ENCODE results near the gene GALNT16.
"Not testable (repeated sequence)": the region's sequence is repeated elsewhere in the genome, so short reads cannot be mapped to it uniquely, and the experiment has no call there.

Gene GALNT16

GRCh38 chr14:69285661-69286255 lies 25.8 kb downstream of the GALNT16 start:
- no peak for DNase-seq (ENCODE audit: low read depth, low spot score)

DNA sequence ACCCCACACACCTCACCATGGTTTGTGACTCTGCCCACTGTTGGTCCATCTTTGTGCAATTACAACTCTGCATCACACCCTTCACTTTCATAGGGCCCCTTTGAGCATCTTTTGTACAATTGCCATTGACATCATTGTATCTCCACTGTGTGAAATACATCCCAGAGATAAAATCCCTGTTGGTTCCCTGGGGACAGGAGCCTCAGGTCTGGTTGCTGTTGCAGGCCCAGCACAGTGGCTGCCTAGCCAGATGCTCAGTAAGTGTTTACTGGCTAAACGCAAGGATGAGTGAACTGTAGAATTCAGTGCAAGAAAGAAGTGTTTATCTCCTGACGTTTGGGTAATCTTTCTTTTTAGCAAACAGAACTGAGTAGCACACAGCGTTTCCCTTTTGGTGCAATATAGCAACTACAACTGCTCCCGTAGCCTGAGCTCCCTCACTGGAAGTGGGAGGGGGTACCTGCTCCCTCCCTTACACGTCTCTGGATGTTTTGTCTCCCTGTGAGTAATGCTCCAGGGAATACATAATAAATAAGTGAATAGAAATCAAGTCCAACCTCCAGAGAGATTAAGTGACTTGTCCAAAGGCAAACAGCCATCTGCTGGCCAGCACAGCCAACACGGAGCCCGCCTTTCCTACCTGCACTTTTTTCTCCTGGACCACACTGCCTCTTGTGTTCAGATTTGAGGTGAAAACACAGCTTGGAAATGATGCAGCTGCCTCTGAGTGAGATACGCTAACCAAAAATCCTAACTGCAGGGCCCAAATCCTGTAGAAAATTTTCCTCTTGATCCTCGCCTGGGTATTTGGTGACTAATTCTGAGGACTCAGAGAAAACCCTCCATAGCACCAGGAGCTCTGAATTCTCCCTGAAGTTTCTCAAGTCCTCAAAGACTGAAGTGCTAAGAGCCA lies 27.4 kb downstream of the GALNT16 start:
- no peak for DNase-seq (ENCODE audit: low read depth, low spot score)

DNA sequence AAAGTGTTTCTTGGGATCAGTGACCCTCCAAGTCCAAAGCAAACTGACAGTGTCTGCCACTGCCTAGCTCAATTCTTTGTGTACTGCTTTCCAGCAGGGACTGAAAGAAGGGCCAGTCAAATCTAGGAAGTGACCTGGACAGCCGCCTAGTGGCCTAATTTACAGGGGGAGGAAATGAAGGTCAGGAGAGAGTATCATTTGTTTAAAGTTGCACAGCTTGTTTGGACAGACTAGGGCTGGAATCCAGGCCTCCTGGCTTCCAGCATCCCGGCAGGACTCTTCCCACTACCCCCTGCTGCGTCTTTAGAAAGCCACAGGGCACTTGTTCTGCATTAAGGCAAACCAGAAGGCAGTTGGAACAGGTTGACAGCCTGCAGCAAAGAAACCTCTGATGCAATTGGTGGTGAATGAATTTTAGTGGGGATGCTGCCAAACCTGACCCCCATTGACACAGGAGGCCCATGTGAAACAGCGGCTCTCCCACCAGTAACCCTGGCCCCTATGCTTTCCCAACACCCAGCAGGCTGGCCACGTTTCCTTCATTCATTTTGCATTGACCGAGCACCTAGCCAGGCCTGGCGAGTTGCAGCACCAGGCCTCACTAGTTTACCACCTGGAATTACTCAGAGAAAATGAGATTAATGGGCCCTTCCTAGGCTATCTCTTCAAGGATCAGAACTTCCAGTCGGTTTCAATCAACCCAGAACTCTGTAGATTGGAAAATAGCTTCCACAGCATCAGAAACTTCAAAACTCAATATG lies 28.2 kb downstream of the GALNT16 start:
- no peak for DNase-seq (ENCODE audit: low read depth, low spot score)

DNA sequence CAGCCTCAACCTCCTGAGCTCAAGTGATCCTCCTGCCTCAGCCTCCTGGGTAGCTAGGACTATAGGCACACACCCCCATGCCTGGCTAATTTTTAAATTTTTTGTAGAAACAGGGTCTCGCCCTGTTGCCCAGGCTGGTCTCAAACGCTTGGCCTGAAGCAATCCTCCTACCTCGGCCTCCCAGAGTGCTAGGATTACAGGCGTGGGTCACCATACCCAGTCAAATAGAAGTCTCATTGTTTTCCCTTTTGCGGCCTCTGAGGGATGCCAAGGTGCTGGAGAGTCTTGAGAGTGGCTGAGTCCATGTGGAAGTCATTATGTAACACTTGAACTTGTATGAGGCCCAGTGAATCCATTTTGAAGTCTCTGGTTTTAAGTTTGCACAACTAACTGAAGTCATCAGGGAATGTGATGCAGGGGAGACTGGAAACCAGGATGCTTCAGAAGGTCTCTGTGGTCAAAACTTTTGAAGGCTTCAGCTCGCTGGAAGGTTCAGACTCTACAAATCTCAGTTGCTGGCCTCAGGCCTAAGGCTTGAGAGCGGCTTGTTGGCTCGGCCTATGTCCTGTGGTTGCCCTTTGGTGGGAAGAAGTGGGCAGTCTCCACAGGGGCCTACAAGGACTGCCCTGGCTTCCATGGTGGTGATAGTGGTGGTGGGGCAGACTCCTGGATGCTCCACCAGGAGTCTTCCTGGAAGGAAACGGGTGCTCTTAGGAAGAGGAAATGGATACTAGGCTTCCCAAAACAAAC lies 29.2 kb downstream of the GALNT16 start:
- DNase-seq (ENCODE audit: low read depth, low spot score) = no peak

- DNase-seq (ENCODE audit: low read depth, low spot score) = no peak
Measured at GRCh38 chr14:69289811-69290520, 30.0 kb downstream of the GALNT16 start.

GRCh38 chr14:69290881-69291280 lies 30.9 kb downstream of the GALNT16 start:
- not testable (repeated sequence) for DNase-seq (ENCODE audit: low read depth, low spot score)

DNA sequence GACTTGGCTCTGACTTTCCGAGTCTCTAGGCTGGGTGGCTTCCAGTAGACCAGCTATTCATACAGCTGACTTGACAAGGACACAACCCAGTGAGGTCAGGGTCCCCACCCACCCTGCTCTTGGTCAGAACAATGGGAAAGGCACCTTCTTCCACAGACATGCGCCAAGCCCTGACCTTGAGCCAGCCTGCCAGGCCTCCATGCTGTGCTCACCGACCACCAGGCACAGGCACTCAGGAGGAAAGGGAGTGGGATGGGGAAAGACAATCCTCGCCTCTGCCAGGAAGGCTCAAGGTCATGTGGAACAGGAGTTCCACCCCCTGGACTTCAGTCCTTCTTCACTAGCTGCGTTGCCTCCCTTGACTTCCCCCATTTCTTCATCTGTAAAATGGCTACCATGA lies 31.4 kb downstream of the GALNT16 start:
- DNase-seq (ENCODE audit: low read depth, low spot score) = no peak

GRCh38 chr14:69291891-69292561 lies 32.1 kb downstream of the GALNT16 start:
- no peak for DNase-seq (ENCODE audit: low read depth, low spot score)

GRCh38 chr14:69298131-69299071 lies 38.4 kb downstream of the GALNT16 start:
- no peak for DNase-seq (ENCODE audit: low read depth, low spot score)

DNA sequence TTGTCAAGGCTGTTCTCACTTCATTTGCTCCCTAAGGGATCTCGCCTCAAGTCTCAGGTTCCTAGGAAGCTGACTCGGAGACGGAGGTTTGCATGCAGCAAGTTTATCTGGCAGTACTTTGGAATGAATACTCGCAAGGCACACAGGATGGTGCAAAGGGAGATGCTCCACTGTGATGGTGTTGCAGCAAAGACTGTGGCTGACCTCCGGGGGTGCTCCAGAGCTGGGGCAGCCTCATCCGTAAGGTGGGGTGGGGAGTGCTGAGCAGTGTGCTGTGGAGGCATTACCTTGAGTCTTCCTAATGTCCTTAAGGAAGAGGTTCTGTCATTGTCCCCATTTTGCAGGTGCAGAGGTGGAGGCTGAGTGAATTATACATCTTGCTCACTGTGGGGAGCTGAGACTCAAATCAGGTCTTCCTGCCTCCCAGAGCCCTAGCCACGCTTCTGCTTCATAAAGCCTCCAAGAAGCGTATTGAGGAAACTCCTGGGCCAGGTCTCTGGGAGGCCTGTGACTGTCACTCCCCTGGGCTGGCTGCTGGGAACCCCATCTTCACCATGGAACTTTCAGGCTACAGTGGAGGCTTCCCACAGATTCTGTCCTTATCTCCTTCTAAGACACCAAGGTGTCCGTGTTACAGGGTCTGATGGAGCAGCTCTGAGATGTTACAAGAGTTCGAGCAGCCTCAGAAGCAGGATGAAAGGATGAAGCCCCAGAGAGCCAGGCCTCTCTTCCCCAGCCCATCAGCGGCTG lies 39.5 kb downstream of the GALNT16 start:
- DNase-seq (ENCODE audit: low read depth, low spot score) = no peak

- DNase-seq (ENCODE audit: low read depth, low spot score) = no peak
Measured at GRCh38 chr14:69300601-69301221, 40.8 kb downstream of the GALNT16 start.

DNA sequence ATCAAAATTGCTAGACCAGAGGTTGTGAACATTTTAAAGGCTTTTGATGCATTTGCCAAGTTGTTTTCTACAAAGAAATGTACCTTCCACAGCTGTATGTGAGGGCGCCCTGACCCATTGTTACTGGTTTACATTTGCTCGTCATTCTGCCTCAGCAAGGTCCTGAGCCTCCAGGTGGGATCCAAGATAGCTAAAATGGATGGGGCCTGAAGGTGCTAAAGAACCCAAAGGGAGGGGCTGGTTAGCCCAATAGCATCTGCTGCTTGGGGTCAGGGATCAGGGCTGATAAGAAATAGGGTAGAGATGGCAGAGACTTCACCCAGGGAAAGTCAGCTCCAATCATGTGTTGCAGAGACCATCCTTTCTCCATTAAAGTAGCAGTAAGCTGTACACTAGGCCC lies 43.1 kb downstream of the GALNT16 start:
- no peak for DNase-seq (ENCODE audit: low read depth, low spot score)

DNA sequence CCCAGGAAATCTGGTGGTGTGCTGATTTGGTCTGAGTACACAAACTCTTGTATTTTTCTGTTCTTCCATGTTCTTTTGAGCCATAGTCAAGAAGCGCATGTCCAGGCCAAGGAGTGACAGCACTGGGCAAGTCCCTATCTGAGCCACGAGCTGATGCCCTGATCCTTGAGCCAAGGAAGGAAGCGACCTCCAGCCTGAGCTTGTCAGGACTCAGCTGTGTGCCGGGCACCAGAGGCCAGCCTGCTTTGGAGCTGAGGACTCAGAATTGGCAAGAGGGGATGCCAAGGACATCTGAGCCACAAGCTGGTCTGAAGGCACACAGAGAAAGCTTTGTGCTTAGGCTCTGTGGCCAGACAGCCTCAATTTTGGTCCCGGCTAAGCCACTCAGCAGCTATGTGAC lies 52.6 kb downstream of the GALNT16 start:
- no peak for DNase-seq (ENCODE audit: low read depth, low spot score)

DNA sequence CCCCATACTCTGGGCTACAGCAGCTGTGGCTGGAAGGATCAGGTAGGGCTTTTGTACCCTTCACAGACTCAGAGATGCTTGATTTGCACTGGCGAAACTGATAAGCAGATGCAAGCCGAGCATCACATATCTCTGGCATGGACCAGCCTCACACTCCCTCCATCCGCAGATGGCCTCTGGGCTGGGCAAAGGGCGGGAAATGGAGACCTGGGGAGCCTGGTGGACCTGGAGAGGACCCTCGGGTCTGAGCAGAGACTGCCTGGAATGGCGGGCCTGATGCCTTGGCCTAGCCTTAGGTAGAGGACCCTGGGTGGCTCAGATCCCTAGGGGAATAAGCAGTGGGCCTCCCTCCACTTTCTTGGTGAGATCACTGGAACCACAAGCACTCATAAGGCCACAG lies 53.2 kb downstream of the GALNT16 start:
- DNase-seq (ENCODE audit: low read depth, low spot score) = no peak

DNA sequence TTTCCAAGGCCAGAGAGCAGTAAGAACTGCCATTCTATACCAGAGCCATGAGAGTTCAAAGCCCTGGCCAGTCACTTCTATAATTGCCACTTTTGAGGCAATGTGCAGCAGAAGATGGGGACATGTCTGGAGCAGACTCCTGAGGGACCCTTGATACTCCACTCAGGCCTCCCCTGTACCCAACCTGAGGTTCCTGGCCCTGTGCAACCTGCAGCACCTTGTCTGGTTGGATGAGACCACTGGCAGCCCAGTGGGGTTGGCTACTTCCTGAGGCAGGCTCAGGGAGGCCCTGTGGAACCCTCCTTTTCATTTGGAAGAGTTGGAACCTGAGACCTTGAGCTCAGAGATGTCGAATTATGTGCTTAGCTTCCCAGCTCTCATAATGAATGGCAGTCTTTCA lies 54.4 kb downstream of the GALNT16 start:
- no peak for DNase-seq (ENCODE audit: low read depth, low spot score)

DNA sequence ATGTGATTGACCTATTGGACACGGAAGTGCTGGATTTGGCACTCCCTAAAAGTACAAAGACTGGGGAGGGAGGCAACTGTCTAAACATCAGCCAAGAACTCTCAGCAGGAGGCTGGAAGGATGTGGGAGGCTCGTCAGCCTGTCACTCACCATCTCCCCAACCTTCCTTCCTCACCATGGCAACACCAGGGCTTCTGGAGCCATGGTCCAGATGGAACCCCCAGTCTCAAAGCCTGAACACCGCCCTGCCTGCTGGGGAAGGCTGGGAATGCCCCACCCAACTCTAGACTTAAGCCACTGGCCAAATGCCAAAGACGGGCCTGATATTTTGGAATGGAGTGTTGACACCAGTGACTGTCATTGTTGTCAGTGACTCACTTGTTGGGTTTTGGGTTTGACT lies 55.3 kb downstream of the GALNT16 start:
- no peak for DNase-seq (ENCODE audit: low read depth, low spot score)

GRCh38 chr14:69316449-69317101 lies 56.6 kb downstream of the GALNT16 start:
- no peak for DNase-seq (ENCODE audit: low read depth, low spot score)

Data from activated naive CD8-positive, alpha-beta T cell treated with anti-CD3 and anti-CD28 coated beads, Interleukin-2, amount 50 U/mL, for 16 hours (primary cell).